UCSD-AML1 (cell line): ENCODE measurements around the gene PMIS2.

ENCODE experiments used
- DNase-seq: peaks from one replicate; lab custom pipeline; 2025; ENCODE audit not compliant: unreplicated experiment; lab: John Stamatoyannopoulos, UW

The PMIS2 gene

DNA sequence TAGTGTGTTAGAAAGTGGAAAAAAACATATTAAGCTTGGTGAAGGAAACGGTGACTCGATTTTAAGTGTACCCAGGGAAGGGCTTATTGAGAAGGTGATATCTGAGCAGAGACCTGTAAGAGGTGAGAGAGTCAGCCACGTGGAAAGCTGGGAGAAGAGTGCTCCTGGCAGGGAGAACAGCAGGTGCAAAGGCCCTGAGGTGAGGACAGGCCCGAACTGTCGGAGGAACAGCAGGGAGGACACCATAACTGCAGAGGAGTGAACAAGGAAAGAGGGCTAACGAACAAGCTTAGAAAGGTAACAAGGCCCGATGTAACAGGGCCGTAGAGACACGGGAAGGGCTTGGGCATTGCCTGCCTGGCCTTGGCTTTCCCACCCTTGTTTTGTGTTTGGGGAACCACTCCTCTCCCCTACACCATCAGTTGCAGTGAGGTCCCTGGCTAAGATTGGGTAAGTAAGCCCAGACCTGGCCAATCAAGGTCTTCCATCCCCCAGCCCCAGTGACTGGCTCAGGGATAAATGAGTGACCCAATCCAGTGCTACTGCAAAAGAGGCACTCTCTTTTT, 29.9 kb upstream of the PMIS2 start:
- DNase-seq: no peak

DNA sequence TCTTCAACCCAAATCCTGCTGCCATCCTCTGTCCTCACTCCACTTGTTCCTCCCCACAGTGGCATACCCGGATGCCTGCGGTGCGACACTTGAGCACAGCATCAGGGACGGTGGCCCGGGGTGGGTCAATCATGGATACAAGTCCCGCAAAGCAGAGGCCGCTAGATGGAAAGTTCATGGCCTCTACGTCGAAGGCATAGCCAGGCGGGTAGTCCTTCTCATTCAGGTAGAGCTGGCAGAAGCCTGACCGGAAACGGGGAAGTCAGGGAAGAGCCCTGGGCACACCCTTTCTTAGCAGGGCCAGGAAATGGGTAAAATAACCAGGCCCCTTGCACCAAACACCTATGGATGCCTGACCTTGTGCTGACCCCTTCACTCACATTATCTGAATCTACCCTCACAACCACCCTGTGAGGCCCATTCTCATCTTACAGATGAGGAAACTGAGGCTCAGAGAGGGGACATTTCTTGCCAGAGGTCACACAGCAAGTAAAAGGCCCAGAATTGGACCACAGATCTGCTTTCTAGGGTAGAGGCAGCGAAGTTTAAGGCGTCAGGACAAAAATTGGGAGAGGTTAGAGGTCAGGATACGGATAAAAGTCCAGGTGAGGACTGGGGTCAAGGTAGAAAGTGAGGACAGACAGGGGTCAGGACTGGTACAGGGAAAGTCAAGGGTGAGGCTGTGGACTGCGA, 29.0 kb upstream of the PMIS2 start:
- no peak for DNase-seq

DNA sequence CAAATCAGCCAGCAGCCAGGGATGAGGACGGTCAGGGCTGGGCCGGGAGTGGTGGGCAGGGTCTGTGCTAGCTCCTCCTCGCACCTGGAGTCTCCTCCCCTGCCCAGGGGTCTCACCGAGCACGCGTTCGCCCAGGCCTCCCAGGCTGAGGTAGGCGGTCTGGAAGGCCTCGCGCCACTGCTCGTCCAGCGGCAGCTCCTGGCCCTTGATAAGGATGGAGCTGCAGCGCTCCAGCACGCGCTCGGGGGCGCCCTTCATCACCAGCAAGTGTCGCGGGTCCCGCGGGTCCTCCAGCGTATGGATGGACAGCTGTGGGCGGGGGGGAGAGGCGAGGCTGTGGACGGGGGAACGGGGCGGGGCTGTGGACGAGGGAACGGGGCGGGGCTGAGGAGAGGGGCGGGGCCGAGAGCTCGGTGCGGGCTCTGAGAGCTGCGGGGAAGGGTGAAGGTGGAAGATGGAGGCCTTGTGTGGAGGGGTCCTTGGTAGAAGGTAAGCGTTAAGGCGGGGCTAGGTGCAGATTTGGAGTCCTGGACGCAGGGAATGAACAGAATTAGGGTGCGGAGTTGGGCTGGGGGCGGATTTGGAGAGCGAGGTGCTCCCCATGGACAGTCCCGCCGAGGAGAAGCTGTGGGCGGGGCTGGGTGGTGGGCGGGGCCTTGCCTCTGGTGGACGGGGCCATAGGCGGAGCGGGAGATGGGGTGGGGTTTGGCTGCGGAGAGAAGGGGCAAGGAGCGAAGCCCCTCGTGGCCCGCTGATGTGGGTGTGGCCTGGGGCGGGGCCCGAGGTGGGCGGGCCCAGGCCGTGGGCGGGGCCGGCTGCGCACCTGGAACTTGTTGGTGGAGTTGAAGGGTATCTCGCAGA, 28.2 kb upstream of the PMIS2 start:
- DNase-seq: no peak

DNA sequence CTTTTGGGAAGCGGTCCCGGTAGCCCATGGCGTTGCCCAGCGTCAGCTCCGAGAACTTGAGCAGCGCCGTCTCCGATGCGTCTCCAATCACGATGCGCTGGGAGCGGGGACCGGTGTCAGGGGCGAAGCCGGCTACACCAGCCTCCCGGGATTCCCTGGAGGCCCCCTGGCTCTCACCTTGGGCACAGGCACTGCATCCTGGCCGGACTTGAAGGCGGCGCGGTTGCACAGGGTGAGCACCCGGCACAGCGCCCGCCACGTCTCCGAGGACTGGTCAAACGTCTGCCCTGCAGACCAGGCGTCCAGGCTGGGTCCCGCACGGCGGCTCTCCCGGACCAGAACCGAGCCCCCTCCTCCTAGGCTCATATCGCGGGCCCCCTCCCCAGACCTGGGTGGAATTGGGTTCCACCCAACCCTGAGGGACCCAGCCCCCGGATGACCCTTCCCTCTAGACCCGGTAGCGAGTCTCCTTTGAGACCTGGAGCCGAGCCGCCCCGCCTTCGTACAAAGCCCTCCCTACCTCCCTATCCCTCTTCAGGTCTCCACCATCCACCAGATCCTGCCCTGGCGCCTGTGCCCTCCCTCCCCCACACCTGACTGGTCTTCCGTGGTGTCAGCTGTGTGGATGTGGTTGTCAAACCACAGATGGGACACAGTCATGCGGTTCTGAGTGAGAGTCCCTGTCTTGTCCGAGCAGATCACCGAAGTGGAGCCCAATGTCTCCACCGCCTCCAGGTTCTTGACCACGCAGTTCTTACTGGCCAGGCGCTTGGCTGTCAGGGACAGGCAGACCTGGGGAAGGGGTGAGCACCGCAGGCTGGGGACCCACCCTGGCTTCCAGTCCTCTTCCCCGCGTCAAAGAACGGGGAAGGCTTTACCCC, 27.3 kb upstream of the PMIS2 start:
- no peak for DNase-seq

DNA sequence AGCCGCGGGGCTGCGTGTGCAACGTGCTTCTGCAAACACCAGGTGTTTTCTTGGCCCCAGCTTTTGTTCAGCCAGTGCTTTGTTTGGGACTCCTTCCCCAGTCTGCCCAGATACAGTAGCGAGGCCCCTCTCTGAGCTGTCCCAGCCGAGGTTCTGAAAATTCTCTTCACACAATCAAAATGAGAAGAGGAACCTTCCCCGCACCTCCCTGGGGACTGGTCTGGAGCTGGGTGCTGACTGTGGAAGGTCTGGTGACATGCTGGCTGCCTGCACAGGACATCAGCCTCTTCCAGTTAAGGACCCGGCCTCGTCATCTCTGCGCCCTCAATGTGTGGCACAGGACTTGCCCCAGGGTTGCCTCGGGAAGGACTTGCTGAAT, 26.7 kb upstream of the PMIS2 start:
- DNase-seq: no peak

DNA sequence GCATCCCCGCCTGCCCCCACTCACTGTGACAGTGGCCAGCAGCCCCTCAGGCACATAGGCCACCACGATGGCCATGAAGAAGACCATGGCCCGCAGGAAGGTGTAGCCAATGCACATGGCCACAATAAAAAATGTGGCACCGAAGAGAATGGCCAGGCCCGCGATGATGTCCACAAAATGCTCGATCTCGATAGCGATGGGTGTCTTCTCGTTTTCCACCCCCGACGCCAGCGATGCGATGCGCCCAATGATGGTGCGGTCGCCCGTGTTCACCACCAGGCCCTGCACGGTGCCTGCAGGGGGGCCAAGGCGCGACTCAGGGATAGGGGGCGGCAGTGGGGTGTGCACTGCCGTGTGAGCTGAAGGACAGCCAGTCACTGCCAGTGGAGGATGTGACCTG, 26.2 kb upstream of the PMIS2 start:
- no peak for DNase-seq

DNA sequence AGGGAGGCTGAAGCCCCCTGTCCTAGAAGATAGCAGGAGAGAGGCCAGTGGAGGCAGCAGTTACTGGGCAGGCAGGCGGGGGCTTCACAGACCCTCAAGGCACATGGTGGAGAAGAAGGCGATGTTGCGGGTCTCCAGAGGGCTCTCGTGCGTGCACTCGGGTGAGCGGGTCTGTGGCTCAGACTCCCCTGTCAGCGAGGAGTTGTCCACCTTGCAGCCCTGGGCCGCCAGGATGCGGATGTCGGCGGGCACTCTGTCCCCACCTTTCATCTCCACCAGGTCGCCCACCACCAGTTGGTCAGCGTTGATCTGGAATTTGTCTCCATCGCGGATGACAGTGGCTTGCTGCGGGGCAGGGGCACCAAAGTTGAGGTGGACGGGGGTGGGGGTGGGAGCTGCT, 25.7 kb upstream of the PMIS2 start:
- no peak for DNase-seq

DNA sequence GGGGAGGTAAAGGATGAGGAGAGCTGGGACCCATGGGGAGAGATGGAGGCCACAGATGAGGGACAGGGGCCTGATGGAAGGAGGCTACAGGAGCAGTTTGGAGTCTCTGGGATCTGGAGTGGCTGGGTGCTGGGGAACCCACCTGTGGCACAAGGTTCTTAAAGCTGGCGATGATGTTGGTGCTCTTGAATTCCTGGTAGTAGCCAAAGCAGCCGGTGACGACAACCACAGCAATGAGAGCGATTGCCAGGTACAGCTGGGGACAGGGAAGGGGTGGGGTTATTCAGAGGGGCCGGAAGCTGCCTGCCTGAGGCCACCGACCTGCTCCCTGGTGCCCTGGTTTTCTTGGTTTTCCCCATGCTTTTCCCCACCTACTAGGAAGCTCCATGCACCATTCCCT, 25.3 kb upstream of the PMIS2 start:
- DNase-seq: no peak

DNA sequence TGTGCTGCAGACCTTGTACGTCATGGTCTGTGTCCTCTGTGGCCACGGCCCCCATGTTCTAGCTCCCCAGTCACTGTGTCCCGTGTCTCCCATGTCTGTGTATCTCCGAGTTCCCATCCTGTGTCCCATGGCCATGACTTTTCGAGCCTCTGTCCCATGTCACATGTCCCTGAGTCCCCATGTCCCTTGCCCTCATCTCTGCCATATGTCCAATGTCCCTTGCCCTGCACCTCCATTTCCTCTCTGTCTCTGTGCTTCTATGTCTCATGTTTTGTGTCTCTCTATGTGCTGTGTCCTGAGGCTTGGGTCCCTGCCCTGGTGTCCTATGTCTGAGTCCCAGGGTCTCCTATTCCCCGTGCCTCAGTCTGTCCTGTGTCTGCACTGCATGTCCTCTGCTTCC, 24.5 kb upstream of the PMIS2 start:
- DNase-seq: no peak

DNA sequence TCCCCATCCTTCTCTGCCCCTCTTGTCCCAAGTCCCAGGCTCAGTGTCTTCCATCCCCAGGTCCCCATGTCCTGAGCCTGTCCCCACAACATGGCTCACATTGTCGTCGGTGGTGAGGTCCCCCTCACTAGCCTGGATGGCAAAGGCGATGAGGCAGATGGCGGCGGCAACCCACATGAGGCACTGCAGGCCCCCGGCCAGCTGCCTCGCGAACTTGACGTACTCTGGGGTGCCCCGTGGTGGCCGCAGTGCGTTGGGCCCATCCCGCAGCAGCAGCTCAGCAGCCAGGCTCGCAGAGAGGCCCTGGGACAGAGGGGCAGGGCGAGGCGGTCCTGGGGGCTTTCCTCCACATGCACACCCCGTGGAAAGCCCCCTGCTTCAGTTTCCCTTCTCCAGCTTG, 23.6 kb upstream of the PMIS2 start:
- DNase-seq: no peak

DNA sequence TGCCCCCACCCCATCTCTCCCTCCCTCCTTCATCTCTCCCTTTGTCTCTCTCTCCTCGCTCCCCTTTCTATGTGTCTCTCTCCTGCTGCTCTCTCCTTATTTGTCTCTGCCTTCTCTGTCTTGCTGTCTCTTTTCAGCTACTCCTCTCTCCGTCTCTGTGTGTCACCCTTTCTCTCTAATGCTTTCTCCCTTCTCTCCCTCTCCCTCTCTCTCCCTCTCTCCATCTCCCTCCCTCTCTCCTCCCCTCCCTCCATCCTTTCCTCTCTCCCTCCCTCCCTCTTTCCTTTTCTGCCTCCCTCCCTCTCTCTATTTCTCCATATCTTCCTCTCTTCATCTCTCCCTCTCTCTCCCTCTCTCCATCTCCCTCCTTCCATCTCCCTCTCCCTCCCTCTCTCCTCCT, 23.2 kb upstream of the PMIS2 start:
- no peak for DNase-seq

DNA sequence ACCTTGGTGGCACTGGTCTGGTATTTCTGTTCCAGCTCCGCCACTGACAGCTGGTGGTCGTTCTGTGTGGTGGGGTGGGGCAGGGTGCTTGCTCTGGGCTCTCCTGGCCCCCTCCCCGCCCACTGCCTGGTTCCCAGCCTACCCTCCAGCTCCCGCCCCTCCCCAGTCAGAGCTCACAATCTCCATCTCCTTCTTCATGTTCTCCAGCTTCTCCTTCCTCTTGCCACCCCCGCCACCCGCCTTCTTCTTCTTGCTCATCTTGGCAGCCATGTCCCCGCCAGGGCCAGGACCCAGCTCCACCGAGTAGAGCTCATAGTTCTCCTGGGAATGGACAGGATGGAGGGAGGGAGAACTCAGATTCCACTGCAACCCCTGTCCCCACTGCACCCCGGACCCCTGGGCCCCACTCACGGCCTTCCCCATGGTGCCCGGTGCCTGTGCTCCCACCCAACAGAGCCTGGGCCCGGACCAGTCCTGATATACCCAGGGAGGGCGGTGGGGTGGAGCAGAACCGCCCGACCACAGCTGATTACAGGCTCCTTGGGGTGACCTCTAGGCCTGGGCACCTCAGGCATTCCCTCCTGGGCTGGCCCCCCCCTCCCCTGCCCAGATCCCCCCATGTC, 22.7 kb upstream of the PMIS2 start, which contains the start of gene ATP4A:
ATP4A (minus strand) TSS at position 452 of the 623 bp plus-strand sequence; CDS start at position 423, 29 bp downstream.
- no peak for DNase-seq

DNA sequence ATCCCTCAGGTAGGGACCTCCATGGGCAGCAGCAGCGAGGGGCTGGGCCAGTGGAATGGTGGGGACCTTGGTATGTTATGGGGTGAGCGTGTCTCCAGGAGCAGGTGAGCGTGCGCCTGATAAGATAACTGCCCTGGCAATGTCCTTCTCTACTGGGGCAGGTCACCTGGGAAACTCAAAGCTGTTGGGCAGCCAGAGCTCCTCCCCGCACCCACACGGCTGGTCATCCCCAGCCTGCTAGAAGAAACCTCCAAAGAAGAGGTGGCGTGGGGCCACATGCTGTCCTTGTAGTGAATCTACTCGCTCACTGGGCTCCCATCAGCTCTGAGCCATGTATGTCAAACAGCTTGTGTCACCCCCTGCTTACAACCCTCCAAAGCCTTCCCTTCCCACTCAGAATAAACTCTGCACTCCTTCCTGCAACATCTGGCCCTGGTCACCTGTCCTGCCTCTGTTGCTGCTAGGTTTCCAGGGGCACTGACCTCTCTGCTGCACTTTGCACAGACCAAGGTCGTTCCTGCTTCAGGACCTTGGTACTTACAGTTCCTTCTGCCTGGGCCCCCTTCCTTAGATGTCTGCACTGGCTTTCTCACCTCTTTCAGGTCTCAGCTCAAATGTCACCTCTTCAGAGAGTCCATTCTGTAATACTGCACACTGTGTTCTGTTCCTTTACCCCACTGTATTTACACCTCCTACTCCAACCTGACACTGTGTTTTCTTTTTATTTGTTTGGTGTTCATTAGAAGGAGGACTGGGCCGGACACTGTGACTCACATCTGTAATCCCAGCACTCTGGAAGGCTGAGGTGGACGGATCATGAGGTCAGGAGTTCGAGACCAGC, 20.7 kb upstream of the PMIS2 start:
- no peak for DNase-seq

DNA sequence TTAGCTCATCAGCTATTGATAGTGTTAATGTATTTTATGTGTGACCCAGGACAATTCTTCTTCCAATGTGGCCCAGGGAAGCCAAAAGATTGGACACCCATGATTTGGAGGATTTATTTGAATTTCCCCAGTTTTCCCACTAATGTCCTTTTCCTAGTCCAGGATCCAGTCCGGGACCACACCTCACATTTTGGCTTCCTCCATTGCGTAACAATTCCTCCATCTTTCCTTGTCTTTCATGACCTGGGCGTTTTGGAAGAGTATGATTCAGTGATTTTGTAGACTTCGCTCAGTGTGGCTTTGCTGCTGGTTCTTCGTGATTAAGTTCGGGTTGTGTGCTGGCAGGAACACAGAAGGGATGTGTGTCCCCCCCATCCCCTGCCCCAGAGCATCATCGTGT, 19.2 kb upstream of the PMIS2 start:
- no peak for DNase-seq

DNA sequence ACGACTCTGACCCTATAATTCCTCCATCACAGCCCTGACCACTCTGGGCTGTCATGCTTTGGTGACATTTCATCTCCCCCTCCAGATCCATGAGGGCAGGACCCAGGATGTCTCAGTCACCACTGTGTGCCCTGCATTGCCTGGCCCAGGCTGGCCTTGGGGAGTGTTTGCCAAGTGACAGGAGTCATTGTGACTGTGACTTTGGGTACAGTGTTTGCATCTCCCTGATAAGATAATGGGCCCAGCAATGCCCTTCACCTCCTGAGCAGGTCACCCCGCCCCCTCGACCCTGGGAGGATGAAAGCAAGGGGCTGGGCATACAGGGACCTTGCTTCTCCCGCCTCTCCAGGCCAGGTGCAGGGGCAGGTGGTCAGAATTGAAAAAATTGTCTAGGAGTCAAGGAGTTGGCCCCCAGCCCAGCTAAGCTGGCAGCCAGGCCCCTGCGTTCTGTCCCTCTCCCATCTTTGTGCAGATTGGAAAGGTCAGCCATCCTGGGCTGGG, 16.6 kb upstream of the PMIS2 start:
- DNase-seq: no peak

DNA sequence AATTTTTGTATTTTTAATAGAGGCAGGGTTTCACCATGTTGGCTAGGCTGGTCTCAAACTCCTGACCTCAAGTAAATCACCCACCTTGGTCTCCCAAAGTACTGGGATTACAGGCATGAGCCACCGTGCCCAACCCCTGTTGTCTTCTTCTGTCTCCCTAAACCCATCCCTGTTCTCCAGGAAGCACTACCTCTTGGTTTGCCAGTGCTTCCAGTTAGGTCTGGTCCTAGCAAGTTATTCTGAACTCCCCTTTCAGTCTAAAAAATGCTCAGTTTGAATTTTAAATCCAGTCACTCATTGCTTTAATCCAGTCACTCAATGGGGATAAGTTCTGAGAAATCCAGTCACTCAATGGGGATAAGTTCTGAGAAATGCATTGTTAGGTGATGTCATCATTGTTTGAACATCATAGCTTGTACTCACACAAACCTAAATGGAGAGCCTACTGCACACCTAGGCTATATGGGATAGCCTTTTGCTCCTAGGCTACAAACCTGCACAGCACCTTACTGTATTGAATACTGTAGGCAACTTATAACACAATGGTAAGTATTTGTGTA, 14.5 kb upstream of the PMIS2 start:
- DNase-seq: no peak

DNA sequence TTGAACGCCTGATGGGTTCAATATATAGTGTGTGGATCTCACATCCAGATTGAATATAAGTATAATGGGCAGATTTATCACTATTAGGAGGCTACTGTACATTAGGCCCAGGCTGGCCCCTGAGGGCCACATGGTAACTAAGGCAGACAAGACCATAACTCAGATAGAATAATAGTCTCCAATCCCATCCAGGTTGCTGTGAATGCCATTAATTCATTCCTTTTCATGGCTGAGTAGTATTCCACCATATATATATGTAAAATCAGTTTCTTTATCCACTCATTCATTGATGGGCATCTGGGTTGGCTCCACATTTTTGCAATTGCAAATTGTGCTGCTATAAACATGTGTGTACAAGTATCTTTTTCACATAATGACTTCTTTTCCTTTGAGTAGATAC, 8.1 kb upstream of the PMIS2 start:
- DNase-seq: no peak

DNA sequence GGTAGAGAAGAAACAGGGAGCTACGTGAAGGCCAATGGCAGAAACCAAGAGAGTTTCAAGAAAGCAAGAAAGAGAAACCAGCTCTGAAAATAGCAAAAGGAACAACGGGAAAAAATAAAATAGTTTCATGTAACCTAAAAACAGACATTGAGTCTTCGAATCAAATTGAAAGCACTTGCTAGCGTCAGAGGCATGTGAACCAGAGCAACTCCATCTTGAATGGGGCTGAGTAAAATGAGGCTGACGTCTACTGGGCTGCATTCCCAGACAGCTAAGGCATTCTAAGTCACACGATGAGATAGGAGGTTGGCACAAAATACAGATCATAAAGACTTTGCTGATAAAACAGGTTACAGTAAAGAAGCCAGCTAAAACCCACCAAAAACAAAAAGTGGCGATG, 7.3 kb upstream of the PMIS2 start:
- no peak for DNase-seq

DNA sequence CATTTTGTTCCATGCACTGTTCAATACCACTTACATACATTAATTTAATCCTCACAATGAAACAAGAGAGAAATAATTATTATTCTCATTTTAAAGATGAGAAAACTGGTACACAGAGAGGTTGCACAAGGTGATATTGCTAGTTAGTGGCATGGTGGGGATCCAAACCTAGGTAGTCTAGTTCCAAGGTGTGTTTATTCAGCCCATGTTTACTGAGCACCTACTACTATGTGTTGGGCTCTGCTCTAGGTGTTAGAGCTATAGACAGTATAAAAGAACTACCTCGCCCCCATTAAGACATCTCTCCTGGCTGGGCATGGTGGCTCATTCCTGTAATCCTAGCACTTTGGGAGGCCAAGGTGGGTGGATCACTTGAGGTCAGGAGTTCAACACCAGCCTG, 3.2 kb upstream of the PMIS2 start:
- no peak for DNase-seq
